ENCODE data around the gene CHSY1. TPM values are rescaled to one million over a fixed set of nuclear protein-coding genes. Genes with fewer than 3 reads are reported as not detected.
A peak's percentile ranks its signal among the peaks of the same experiment; 100 is the strongest.

The CHSY1 gene
- total RNA-seq, 1 donor = 40.9 TPM

GRCh38 chr15:101276501-101277037, 24.7 kb upstream of the CHSY1 start:
- H3K4me3 ChIP-seq (ENCODE audit: low read depth, low read length) = peak overlapping the region; percentile 91
- peak; percentile 50 for TF ChIP-seq CTCF (IDR thresholded peaks at IDR 0.05; ENCODE audit: insufficient read depth, low read length)
- peak; percentile 51 for DNase-seq (ENCODE audit: low read depth)

- DNase-seq (ENCODE audit: low read depth) = no peak
- TF ChIP-seq CTCF (IDR thresholded peaks at IDR 0.05; ENCODE audit: insufficient read depth, low read length) = no peak
- H3K4me3 ChIP-seq (ENCODE audit: low read depth, low read length) = no peak overlapping the region
Measured at GRCh38 chr15:101275018-101275417, 23.2 kb upstream of the CHSY1 start.

GRCh38 chr15:101273534-101273933, 21.7 kb upstream of the CHSY1 start:
- no peak overlapping the region for H3K4me3 ChIP-seq (ENCODE audit: low read depth, low read length)
- DNase-seq (ENCODE audit: low read depth) = no peak
- no peak for TF ChIP-seq CTCF (IDR thresholded peaks at IDR 0.05; ENCODE audit: insufficient read depth, low read length)

GRCh38 chr15:101272584-101272983, 20.7 kb upstream of the CHSY1 start:
- TF ChIP-seq CTCF (IDR thresholded peaks at IDR 0.05; ENCODE audit: insufficient read depth, low read length) = no peak
- DNase-seq (ENCODE audit: low read depth) = no peak
- no peak overlapping the region for H3K4me3 ChIP-seq (ENCODE audit: low read depth, low read length)

GRCh38 chr15:101269479-101270223, 17.8 kb upstream of the CHSY1 start:
- H3K4me3 ChIP-seq (ENCODE audit: low read depth, low read length) = no peak overlapping the region
- TF ChIP-seq CTCF (IDR thresholded peaks at IDR 0.05; ENCODE audit: insufficient read depth, low read length) = peak; percentile 45
- no peak for DNase-seq (ENCODE audit: low read depth)

- TF ChIP-seq CTCF (IDR thresholded peaks at IDR 0.05; ENCODE audit: insufficient read depth, low read length) = no peak
Measured at GRCh38 chr15:101267320-101268104, 15.7 kb upstream of the CHSY1 start.

More at GRCh38 chr15:101267320-101268104, 15.7 kb upstream of the CHSY1 start:
- DNase-seq (ENCODE audit: low read depth) = peak; percentile 95
- peak overlapping the region; percentile 35 for H3K4me3 ChIP-seq (ENCODE audit: low read depth, low read length)
